ENCODE results near the gene BTAF1.
A peak's percentile ranks its signal among the peaks of the same experiment; 100 is the strongest.

Gene BTAF1

DNA sequence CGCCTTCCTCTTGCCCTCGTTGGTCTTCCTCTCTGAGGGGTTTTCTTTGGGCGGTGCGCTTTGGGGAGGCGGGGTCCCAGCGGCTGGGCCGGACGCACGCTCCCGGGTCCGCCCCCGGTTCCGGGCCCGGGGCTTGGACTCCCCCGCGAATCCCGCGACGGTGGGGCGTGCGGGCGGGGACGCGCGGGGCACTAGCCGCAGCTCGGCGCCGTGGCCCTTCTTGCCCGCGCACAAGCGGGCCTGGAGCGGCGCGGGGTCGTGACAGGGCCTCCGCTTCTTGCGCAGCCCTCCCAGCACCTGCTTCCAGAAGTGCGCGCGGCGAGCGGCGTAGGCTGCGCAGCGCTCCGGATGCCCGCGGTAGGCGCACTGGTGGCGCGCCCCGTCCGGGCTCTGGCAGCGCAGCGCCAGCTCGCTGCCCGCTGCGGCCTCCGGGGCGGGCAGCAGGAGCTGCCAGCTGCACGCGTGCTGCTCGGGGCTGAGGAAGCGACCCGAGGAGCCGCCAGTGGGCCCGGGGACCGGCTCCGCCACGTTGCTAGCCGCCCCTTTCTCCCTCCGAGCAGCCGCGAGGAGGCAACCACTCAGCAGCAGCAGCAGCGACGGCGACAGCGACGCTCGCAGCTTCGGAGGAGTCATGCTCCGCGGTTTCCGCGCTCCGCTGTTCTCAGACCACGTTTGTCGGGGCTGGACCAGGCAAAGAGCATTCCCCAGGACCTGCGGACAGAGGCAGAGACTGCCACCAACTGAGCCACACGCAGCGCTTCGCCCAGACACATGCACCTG lies 15.0 kb upstream of the BTAF1 start:
- DNase-seq: peak; percentile 59 to 64

DNA sequence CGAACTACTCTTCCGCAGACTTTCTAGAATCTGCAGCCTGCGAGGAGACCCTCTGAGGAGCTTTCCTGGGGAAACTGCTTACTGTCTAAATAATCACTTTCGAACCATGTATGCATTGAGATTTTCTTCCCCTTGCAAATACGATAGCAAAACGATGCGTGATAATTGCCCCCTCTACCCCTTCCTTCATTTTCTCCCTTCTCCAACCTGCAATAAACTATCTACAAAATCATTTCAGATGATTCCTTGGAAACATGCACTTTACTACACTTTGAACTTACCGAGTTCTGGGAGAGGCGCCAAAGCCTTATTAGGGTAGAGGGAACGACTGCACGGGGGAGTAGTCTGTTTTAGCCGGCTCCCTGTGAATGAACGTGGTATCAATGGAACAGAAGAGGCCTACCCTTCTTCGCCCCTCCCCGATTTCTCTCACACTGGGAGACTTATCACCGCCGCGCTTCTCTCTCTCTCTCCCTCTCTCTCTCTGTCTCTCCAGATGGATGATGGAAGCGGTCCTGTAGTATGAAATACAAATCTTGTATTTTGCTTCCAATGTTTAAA lies 14.4 kb upstream of the BTAF1 start, which contains the start of gene FGFBP3:
Gene FGFBP3, minus strand, starts transcription at position 370 of the 561 bp plus-strand sequence. CDS start 517 bp downstream, outside the sequence.
- DNase-seq: peak; percentile 8 to 33

DNA sequence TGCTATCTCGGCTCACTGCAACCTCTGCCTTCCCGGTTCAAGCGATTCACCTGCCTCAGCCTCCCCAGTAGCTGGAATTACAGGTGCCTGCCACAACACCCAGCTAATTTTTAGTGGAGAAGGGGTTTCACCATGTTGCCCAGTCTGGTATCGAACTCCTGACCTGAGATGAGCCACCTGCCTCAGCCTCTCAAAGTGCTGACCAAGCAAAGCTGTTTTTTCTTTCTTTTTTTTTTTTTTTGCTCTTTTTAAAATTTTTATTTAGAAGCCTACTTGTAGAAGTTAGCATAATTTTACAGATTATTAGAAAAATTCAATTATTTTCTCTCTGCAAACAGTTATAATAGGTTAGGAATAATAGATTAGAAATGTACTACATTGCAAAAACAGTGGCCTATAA lies 13.1 kb upstream of the BTAF1 start:
- no peak for DNase-seq

DNA sequence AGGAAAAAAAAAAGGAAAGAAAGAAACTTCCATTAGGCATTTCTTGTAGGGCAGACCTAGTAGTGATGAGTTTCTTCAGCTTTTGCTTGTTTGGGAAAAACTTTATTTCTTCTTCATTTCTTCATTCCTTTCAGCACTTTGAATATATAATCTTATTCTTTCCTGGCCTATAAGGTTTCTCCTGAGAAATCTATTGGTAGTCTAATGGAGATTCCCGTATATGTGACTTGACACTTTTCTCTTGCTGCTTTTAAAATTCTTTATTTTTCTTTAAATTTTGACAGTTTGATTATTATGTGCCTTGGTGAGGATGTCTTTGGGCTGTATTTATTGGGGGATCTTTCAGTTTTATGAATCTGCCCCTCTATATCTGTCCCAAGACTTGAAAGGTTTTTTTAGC lies 3.9 kb upstream of the BTAF1 start:
- no peak for DNase-seq

- no peak for DNase-seq
Observed at GRCh38 chr10:91924212-91925021, 847 bp downstream of the BTAF1 start.

DNA sequence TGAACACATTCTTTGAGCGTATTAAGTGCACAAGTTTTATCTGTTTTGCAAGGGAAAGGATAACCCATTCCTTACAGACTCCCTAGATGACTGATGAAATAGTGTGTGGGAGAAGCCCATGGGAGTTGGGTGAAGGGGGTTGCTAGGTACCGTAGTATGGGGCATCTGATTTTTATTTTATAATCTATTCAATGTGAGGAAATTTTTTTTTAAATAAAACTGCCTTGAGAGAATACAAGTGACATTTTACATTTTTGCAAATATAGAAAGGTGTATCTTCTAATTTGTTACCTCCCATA lies 1.4 kb downstream of the BTAF1 start:
- no peak for DNase-seq

- DNase-seq: no peak
Observed at GRCh38 chr10:91930939-91931338, 7.4 kb downstream of the BTAF1 start.

DNA sequence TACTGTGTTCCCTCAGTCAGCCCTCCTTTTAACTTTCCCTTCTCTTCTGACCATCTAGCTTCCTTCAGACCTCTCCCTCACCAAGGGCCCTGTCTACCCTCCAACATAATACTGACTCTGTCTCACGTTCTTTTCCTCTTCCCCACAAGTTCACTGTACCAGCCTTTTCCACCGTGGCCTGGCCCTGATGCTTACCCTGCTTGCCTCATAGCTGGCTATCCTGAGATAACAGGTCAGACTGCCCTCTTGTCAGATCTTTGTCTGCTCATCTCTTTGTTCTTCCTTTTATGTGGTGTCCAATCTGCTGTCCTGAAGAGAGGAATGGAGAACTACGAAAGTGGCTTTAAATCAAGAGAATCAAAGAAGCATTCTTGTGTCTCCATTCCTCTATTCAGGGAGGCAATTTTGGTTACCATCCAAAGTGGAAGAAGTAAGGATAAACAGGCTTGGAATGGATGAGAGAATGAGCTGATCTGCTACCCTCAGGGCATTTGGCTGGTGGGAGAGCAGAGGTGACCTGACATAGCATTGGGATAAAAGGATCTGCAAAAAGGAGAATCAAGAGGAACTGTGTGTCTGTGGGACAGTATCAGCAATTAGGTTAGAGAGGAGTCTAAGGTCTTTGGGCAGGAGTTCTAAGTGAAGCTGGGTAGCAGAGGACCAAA lies 8.1 kb downstream of the BTAF1 start:
- DNase-seq: no peak

DNA sequence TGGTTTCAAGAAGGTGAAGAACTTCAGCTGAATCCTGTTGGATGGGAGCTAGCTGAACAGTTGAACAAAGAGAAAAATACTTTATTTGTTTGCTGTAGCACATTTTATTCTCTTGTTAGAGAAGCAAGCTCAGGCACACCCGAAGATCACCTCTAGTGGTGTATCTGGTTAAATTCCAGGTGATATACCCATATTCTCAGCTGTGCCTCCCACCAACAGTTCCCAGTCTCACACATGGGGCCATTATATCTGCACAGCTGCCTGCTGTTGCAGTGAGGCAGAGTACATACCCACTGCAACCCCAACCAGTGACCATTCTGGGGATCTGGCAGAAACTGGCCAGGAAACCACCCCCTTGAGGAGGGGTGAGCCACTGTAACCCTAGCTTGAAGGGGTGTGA lies 9.2 kb downstream of the BTAF1 start:
- no peak for DNase-seq

- no peak for DNase-seq
Observed at GRCh38 chr10:91935886-91936285, 12.3 kb downstream of the BTAF1 start.

- DNase-seq: no peak
Observed at GRCh38 chr10:91939653-91940052, 16.1 kb downstream of the BTAF1 start.

- DNase-seq: no peak
Observed at GRCh38 chr10:91941426-91941825, 17.9 kb downstream of the BTAF1 start.

GRCh38 chr10:91944880-91945630 lies 21.5 kb downstream of the BTAF1 start:
- no peak for DNase-seq

DNA sequence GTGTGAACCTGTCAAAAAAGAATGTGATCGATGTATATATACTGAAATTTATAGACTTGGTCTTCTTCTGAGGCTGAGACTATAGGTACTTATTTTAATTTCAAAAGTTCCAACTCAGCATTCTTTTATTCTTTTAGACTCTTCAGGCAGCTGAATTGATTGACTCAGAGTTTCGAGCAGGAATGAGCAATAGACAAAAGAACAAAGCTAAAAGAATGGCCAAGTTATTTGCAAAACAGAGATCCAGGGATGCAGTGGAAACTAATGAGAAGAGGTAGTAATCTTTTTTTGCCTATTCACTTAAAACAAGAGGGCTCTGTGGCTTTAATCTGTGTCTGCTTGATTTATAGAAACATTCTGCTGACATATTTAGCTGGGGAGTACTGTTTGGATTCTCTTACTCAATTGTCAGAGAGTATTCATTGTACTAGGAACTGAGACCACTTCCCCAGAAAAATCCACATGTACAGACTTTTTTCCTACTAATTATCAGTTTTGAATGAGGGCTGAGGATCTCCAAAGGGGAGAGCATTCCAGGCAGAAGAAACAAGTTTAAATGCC lies 30.1 kb downstream of the BTAF1 start:
- no peak for DNase-seq

GRCh38 chr10:91955114-91955513 lies 31.5 kb downstream of the BTAF1 start:
- DNase-seq: no peak

GRCh38 chr10:91957091-91957490 lies 33.5 kb downstream of the BTAF1 start:
- no peak for DNase-seq

GRCh38 chr10:91969297-91969696 lies 45.7 kb downstream of the BTAF1 start:
- no peak for DNase-seq

DNA sequence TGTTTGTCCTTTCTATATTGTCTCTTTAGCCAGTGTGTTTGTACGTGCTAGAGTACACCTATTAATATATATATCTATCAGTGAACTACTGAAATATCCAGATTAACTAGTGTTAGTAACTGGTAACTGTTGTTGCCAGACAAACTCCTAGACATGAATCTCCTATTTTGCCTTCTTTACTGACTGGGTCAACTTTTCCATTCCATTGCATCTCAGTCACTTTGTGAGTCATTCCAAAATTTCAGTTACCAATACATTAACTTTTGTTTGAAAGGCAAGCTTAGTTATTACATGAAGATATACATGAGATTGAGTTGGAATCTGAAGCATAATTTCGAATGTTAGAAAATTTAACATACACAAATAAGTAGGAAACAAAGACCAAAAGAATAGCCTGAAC lies 51.4 kb downstream of the BTAF1 start:
- no peak for DNase-seq

DNA sequence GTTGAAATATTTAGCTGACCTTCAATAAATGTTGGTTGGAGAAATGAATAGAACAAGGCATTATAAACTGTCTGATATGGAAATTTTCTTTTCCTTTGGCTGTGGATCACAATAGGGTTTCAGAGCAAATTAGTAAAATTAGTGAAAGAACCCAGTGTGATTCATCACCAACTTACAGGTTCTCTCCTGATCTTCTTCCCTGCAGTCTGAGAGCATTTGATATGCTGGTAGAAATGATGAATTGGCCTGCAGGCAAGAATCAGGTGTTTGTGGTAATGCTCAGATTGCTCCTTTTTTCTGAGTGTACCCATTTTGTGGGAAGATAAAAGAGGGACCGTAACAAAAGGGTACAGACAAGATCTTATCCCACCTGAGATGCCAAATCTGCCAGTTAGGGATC lies 51.9 kb downstream of the BTAF1 start:
- DNase-seq: no peak

DNA sequence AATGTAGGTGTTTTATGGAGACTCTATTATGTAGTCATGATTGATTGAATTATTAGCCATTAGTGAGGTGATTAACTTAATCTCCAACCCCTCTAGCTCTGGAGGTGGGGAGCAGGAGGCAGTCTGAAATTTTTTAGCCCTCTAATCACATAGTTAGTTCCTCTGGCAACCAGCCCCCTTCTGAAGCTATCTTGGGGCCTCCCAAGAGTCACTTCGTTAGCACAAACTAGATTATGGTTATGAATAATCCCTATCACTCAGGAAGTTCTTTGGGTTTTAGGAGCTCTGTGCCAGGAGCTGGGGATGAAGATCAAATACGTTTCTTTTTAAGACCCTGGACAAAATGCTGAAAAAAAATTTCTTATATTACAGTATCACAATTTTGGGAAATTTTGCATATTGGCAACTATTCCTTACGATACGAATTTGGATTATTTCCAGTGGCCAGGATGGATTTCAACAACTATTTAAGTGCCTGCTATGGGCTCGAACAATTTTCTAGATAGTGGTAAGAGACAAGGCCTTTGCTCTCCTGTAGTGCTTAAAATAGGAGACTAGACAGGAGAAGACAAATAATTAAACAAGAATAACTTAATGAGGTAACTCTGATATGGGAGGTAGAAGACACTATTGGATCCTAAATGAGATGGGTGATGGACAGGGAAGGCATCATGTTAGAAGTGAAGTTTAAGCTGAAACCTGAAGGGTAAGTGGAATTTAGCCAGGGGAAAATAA lies 52.9 kb downstream of the BTAF1 start:
- DNase-seq: no peak

GRCh38 chr10:91977491-91977890 lies 53.9 kb downstream of the BTAF1 start:
- no peak for DNase-seq

GRCh38 chr10:91978585-91978984 lies 55.0 kb downstream of the BTAF1 start:
- no peak for DNase-seq

Data from activated CD4-positive, alpha-beta T cell treated with anti-CD3 and anti-CD28 coated beads, Interleukin-2, amount 50 U/mL, for 4 hours (primary cell).